ENCODE results near the gene MPL.

DNA sequence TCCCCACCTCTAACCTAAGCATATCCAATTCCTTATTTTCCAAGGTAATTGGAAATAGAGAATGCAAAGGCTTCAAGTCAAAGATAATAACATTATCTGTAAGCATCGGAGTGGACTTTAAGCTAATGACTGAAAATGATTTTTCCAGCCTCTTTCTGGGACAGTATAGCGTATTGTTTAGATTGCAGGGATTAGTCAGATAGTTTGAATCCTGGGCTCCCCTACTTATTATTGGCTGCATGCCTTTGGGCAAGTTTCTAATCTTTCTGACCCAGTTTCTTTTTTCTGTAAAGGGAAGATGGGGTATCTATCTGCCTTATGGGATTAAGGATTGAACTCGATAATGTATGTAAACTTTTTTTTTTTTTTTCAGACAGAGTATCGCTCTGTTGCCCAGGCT, 19.6 kb downstream of the MPL start:
- TF ChIP-seq, protein P1, sequence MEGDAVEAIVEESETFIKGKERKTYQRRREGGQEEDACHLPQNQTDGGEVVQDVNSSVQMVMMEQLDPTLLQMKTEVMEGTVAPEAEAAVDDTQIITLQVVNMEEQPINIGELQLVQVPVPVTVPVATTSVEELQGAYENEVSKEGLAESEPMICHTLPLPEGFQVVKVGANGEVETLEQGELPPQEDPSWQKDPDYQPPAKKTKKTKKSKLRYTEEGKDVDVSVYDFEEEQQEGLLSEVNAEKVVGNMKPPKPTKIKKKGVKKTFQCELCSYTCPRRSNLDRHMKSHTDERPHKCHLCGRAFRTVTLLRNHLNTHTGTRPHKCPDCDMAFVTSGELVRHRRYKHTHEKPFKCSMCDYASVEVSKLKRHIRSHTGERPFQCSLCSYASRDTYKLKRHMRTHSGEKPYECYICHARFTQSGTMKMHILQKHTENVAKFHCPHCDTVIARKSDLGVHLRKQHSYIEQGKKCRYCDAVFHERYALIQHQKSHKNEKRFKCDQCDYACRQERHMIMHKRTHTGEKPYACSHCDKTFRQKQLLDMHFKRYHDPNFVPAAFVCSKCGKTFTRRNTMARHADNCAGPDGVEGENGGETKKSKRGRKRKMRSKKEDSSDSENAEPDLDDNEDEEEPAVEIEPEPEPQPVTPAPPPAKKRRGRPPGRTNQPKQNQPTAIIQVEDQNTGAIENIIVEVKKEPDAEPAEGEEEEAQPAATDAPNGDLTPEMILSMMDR (optimal IDR thresholded peaks at IDR 0.05 in 1 of 3, IDR thresholded peaks at IDR 0.05 in 1 of 3, conservative IDR thresholded peaks at IDR 0.05 in 1 of 3; ENCODE audit: extremely low read depth in 1 of 3, insufficient read depth in 2 of 3, low read length in 3 of 3): no peak
- TF ChIP-seq EZH2 (IDR thresholded peaks at IDR 0.05; ENCODE audit: low read length): no peak

Data from keratinocyte (primary cell).